HepG2 (cell line): Measurements from ENCODE around the gene TM9SF2.

Source experiments
- ZNF224 ChIP-seq: sonication (generic); formaldehyde crosslinking; IDR thresholded peaks from 2 replicates; pipeline ENCODE4 v1.5.0; 2020; ENCODE audit warnings: mild to moderate bottlenecking, missing genetic modification reagents
- ZNF274 ChIP-seq: sonication (generic); formaldehyde crosslinking; IDR thresholded peaks from 2 replicates; pipeline ENCODE4 v1.5.1; 2020; ENCODE audit warnings: mild to moderate bottlenecking, missing genetic modification reagents

DNA sequence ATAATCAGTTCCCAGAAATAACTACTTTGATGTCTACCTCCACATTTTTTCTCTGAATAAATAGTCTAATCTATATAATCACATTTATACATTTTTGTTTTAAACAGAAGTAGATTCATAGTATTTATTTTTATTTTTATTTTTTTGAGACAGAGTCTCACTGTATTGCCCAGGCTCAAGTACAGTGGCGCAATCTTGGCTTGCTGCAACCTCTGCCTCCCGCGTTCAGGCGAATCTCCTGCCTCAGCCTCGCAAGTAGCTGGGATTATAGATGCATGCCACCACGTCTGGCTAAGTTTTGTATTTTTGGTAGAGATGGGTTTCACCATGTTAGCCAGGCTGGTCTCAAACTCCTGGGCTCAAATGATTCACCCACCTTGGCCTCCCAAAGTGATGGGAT lies 16.7 kb downstream of the TM9SF2 start:
- TF ChIP-seq ZNF274 (CRISPR knock-in tag) (no peak), ZNF224 (no peak)
